HepG2 (cell line): ENCODE results near the gene ERCC6. TPM values are rescaled to one million over a fixed set of nuclear protein-coding genes. Genes with fewer than 3 reads are reported as not detected.

Source experiments
- ATAC-seq: fragments of 200-7000 bp; cut with Tn5 transposase; 3 replicates; pipeline ENCODE4 v1.9.1; 2020; ENCODE audit warnings: mild to moderate bottlenecking, moderate library complexity
- BruUV-seq: library from RNA; stranded (reverse); fragments of 400-500 nt; replicated peaks from 2 replicates; lab custom pipeline; 2021; lab: Mats Ljungman, UMichigan
- CTCF ChIA-PET: fragments of 300-600 bp; formaldehyde crosslinking; extraction: SDS; loops from one replicate; lab custom pipeline; 2021; ENCODE audit warnings: low total read pairs, inconsistent platforms, low intra/inter-chr PET ratio; lab: Yijun Ruan, JAX
- POLR2A ChIA-PET: fragments of 350-600 bp; sonication (Branson Sonifier 250); formaldehyde crosslinking; loops from one replicate; lab custom pipeline; 2020; ENCODE audit warnings: antibody characterized with exemption, inconsistent platforms; lab: Yijun Ruan, JAX
- DNase-seq: peaks from one replicate; pipeline ENCODE4 v3.0.0-alpha.2; 2015; ENCODE audit warnings: low spot score
- FAIRE-seq: peaks from 3 replicates; lab custom pipeline; 2011; peaks lifted over from hg19 to GRCh38; lab: Jason Lieb, UNC
- H2AFZ ChIP-seq: one replicate; pipeline ENCODE4 v1.6.1; 2011; ENCODE audit warnings: low read length, inconsistent platforms
- H3K27ac ChIP-seq: fragments of 300-600 bp; 3 replicates; pipeline ENCODE4 v1.8.0; 2011; ENCODE audit warnings: mixed run types, mild to moderate bottlenecking, mixed read lengths, low read length, inconsistent platforms; ENCODE audit not compliant: insufficient read depth; ENCODE audit errors: extremely low read length
- H3K27me3 ChIP-seq, 2 experiments: fragments of 200-600 bp in 1 of 2; 2 replicates in 1 of 2; 3 replicates in 1 of 2; pipeline versions ENCODE4 v1.6.0 to v1.8.0; 2011; ENCODE audit warnings: low read length in 2 of 2, mild to moderate bottlenecking in 2 of 2, moderate library complexity in 2 of 2, inconsistent platforms in 1 of 2; ENCODE audit not compliant: insufficient read depth in 2 of 2, control insufficient read depth in 1 of 2
- H3K36me3 ChIP-seq, 2 experiments: fragments of 200-600 bp in 1 of 2; replicated peaks in 1 of 2; 2 replicates in 1 of 2; 3 replicates in 1 of 2; pipeline versions ENCODE4 v1.5.1 to v1.8.0; 2011; ENCODE audit warnings: low read length in 2 of 2, inconsistent platforms in 1 of 2; ENCODE audit not compliant: insufficient read depth in 2 of 2, control insufficient read depth in 1 of 2
- H3K4me1 ChIP-seq: 2 replicates; pipeline ENCODE4 v1.5.1; 2012; ENCODE audit warnings: low read length, inconsistent platforms; ENCODE audit not compliant: insufficient read depth
- H3K4me2 ChIP-seq: 2 replicates; pipeline ENCODE4 v1.6.0; 2011; ENCODE audit warnings: low read depth, low read length, inconsistent platforms
- H3K4me3 ChIP-seq, 3 experiments: fragments of 200-600 bp in 1 of 3; sonication (generic), shearing (Covaris generic) in 1 of 3; replicated peaks in 1 of 3; 2 replicates each; pipeline ENCODE4 v1.5.1; 2011 to 2016; ENCODE audit warnings: low read length in 3 of 3, inconsistent platforms in 2 of 3, low read depth in 2 of 3, mild to moderate bottlenecking in 2 of 3, control low read depth in 1 of 3, mixed read lengths in 1 of 3; ENCODE audit not compliant: insufficient read depth in 1 of 3
- H3K79me2 ChIP-seq: one replicate; pipeline ENCODE4 v1.6.1; 2011; ENCODE audit warnings: low read length, inconsistent platforms; ENCODE audit not compliant: insufficient read depth
- H3K9ac ChIP-seq: 2 replicates; pipeline ENCODE4 v1.6.0; 2011; ENCODE audit warnings: mild to moderate bottlenecking, low read depth, low read length, inconsistent platforms; ENCODE audit not compliant: insufficient read depth
- H3K9me3 ChIP-seq: 2 replicates; pipeline ENCODE4 v1.5.1; 2012; ENCODE audit warnings: mild to moderate bottlenecking, low read length
- H4K20me1 ChIP-seq: 2 replicates; pipeline ENCODE4 v1.6.0; 2011; ENCODE audit warnings: inconsistent platforms, mild to moderate bottlenecking, low read length, moderate library complexity; ENCODE audit not compliant: insufficient read depth
- AGO1 ChIP-seq: fragments of 200-400 bp; formaldehyde crosslinking; IDR thresholded peaks from 2 replicates; pipeline ENCODE4 v1.6.1; 2017; ENCODE audit warnings: mild to moderate bottlenecking, low read depth, low read length, moderate library complexity; ENCODE audit not compliant: poor library complexity, severe bottlenecking
- CBX2 ChIP-seq, 2 experiments: fragments of 200-600 bp in 1 of 2; sonication (generic); formaldehyde crosslinking in 1 of 2; IDR thresholded peaks; 2 replicates each; pipeline versions ENCODE4 v1.7.0 to v1.8.1; 2018 to 2022; ENCODE audit warnings: low read depth in 2 of 2, low read length in 1 of 2, mild to moderate bottlenecking in 1 of 2, missing genetic modification reagents in 1 of 2
- HHEX ChIP-seq: IDR thresholded peaks from 2 replicates; pipeline ENCODE4 v1.6.1; 2016; ENCODE audit warnings: control low read depth
- MEIS1 ChIP-seq: sonication (generic); formaldehyde crosslinking; IDR thresholded peaks from 2 replicates; pipeline ENCODE4 v1.9.0; 2021; ENCODE audit warnings: mild to moderate bottlenecking, missing genetic modification reagents, moderate library complexity, borderline replicate concordance
- NCOA5 ChIP-seq: sonication (generic); formaldehyde crosslinking; IDR thresholded peaks from 2 replicates; pipeline ENCODE4 v1.4.0; 2020; ENCODE audit warnings: missing genetic modification reagents
- POLR2AphosphoS5 ChIP-seq: IDR thresholded peaks from 2 replicates; pipeline ENCODE4 v1.6.1; 2012; ENCODE audit warnings: low read depth, low read length
- RAD21 ChIP-seq: fragments of 450-650 bp; formaldehyde crosslinking; IDR thresholded peaks from 2 replicates; pipeline ENCODE4 v1.5.0; 2020; ENCODE audit warnings: mild to moderate bottlenecking
- SMAD9 ChIP-seq: sonication (generic); formaldehyde crosslinking; IDR thresholded peaks from 2 replicates; pipeline ENCODE4 v1.5.1; 2020; ENCODE audit warnings: mild to moderate bottlenecking, missing genetic modification reagents
- ZNF10 ChIP-seq: sonication (generic); formaldehyde crosslinking; IDR thresholded peaks from 2 replicates; pipeline ENCODE4 v1.4.0; 2020; ENCODE audit warnings: mild to moderate bottlenecking, low read depth, missing genetic modification reagents, borderline replicate concordance
- ZNF484 ChIP-seq: sonication (generic); formaldehyde crosslinking; IDR thresholded peaks from 2 replicates; pipeline ENCODE4 v1.5.1; 2020; ENCODE audit warnings: mild to moderate bottlenecking, low read depth, missing genetic modification reagents, borderline replicate concordance
- ZNF549 ChIP-seq: sonication (generic); formaldehyde crosslinking; IDR thresholded peaks from 2 replicates; pipeline ENCODE4 v1.5.0; 2020; ENCODE audit warnings: missing genetic modification reagents
- ZNF619 ChIP-seq: sonication (generic); formaldehyde crosslinking; IDR thresholded peaks from 2 replicates; pipeline ENCODE4 v1.4.0; 2020; ENCODE audit warnings: mild to moderate bottlenecking, missing genetic modification reagents
- ZNF746 ChIP-seq: sonication (generic); formaldehyde crosslinking; IDR thresholded peaks from 2 replicates; pipeline ENCODE4 v1.8.0; 2022; ENCODE audit warnings: mild to moderate bottlenecking, missing genetic modification reagents
- ZNF749 ChIP-seq: sonication (generic); formaldehyde crosslinking; IDR thresholded peaks from 2 replicates; pipeline ENCODE4 v1.8.0; 2022; ENCODE audit warnings: mild to moderate bottlenecking, missing genetic modification reagents, moderate library complexity, borderline replicate concordance
- ZNF761 ChIP-seq: sonication (generic); formaldehyde crosslinking; conservative IDR thresholded peaks from 2 replicates; pipeline ENCODE4 v1.4.0; 2020; ENCODE audit warnings: mild to moderate bottlenecking, missing genetic modification reagents
- ZSCAN21 ChIP-seq: sonication (generic); formaldehyde crosslinking; IDR thresholded peaks from 2 replicates; pipeline ENCODE4 v1.8.0; 2022; ENCODE audit warnings: mild to moderate bottlenecking, missing genetic modification reagents, moderate library complexity, borderline replicate concordance
- WGBS: methylation state at CpG from one replicate; pipeline ENCODE4 v1.1.6; 2017; ENCODE audit warnings: low lambda C conversion rate; 5-methylcytosine and 5-hydroxymethylcytosine counted together
- in situ Hi-C: cut with HindIII; loops from 2 replicates; pipeline ENCODE4 v1.10.0; 2017; ENCODE audit warnings: low pct_unique_long_range_greater_than_20kb; ENCODE audit not compliant: extremely low pct_ligation_motif_present
- intact Hi-C: fragments of 100-400 bp; cut with micrococcal nuclease; formaldehyde crosslinking; loops from one replicate; pipeline ENCODE4 v1.10.0; 2022; ENCODE audit not compliant: unreplicated experiment
- polyA plus RNA-seq, 8 experiments: library from polyadenylated mRNA; depleted of rRNA in 3 of 8; stranded (reverse) in 7 of 8; unstranded in 1 of 8; fragments of >200 nt; fragmentation: Illumina TruSeq in 4 of 8; extraction: Trizol in 4 of 8; gene quantifications; 2 replicates each; pipeline versions ENCODE4 v1.2.1 to v1.2.3, GENCODE V29; 2011 to 2016; ENCODE audit warnings: low read depth in 4 of 8, missing spikeins in 1 of 8, mixed read lengths in 1 of 8; ENCODE audit not compliant: insufficient read depth in 1 of 8
- total RNA-seq, 5 experiments: library from RNA; depleted of rRNA; stranded (reverse); fragments of >200 nt; fragmentation: Illumina TruSeq; extraction: Trizol; gene quantifications; 2 replicates each; pipeline ENCODE4 v1.2.3, GENCODE V29; 2016; ENCODE audit warnings: low read depth in 1 of 5
- TF ChIP-seq, protein P1 (sequence below): sonication (generic); formaldehyde crosslinking; IDR thresholded peaks from 2 replicates; pipeline ENCODE4 v1.5.1; 2020; ENCODE audit warnings: missing genetic modification reagents, mild to moderate bottlenecking, borderline replicate concordance
- TF ChIP-seq, protein P2 (sequence below): sonication (generic); formaldehyde crosslinking; IDR thresholded peaks from 2 replicates; pipeline ENCODE4 v1.5.1; 2020; ENCODE audit warnings: mild to moderate bottlenecking, missing genetic modification reagents, borderline replicate concordance
- TF ChIP-seq, protein P3 (sequence below): sonication (generic); formaldehyde crosslinking; IDR thresholded peaks from 2 replicates; pipeline ENCODE4 v1.4.0; 2020; ENCODE audit warnings: mild to moderate bottlenecking, missing genetic modification reagents, borderline replicate concordance

Gene ERCC6
- total and polyA plus RNA-seq, 2 of the 13 experiments (the other 11 are each of a cell fraction or from before 2014, with no cell fraction given), result 5.1 to 9.8 TPM

DNA sequence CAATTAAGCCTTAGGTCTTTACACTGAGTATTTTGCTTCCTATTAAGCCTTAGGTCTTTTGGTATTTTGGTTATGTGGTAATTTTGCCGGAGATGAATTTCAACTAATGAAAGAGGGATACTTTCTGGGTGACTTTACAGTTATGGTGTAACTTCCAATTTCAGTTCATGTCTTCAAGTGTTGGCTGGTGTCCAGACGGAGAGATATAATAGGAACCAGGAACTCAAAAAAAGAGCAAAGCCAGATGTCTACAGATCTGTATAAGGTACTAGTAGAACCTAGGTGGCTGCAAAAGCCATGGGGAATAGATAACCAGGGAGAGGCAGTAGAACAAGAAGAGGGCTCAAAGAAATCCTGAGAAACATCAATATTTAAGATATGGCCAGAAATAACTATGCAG, 12.3 kb downstream of the ERCC6 start:
- whole genome bisulfite sequencing, result 96% methylated on average over 2 of the region's 2 CpGs
- Histone ChIP-seq H3K27ac (no peak overlapping the region), H3K79me2 (peaks cover 2% of the 10 kb centered on the region), H4K20me1 (no peaks in the 10 kb centered on the region), H3K4me3 (no peak overlapping the region), H3K4me2 (no peak overlapping the region), H3K4me1 (peaks cover 5% of the 10 kb centered on the region; the same call in 1 of the 2 replicates), H3K36me3 (peaks cover 19 to 59% of the 10 kb centered on the region in 2 experiments), H3K9ac (no peak overlapping the region), H3K27me3 (no peaks in the 10 kb centered on the region), H3K9me3 (no peaks in the 10 kb centered on the region), H2AFZ (no peak overlapping the region)
- ATAC-seq (no peak), FAIRE-seq (no peak), DNase-seq (no peak)
- in situ Hi-C loops, result no loop called here
- no TSS peak for BruUV-seq
- TF ChIP-seq CBX2 (IDR thresholded peaks at IDR 0.05; ENCODE audit: low read depth, low read length) (no peak), CBX2 (CRISPR knock-in tag; IDR thresholded peaks at IDR 0.05; ENCODE audit: low read depth) (no peak), ZNF746 (CRISPR knock-in tag) (no peak), MEIS1 (CRISPR knock-in tag) (no peak), RAD21 (no peak), HHEX (CRISPR knock-in tag) (no peak), ZSCAN21 (no peak), ZNF761 (CRISPR knock-in tag) (no peak), ZNF619 (CRISPR knock-in tag) (no peak), AGO1 (no peak), ZNF749 (no peak), ZNF484 (CRISPR knock-in tag) (no peak), ZNF10 (CRISPR knock-in tag) (no peak), NCOA5 (CRISPR knock-in tag) (no peak), POLR2AphosphoS5 (no peak), SMAD9 (no peak), ZNF549 (CRISPR knock-in tag) (no peak)
- TF ChIP-seq, protein P1, sequence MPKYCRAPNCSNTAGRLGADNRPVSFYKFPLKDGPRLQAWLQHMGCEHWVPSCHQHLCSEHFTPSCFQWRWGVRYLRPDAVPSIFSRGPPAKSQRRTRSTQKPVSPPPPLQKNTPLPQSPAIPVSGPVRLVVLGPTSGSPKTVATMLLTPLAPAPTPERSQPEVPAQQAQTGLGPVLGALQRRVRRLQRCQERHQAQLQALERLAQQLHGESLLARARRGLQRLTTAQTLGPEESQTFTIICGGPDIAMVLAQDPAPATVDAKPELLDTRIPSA, result no peak
- TF ChIP-seq, protein P2, sequence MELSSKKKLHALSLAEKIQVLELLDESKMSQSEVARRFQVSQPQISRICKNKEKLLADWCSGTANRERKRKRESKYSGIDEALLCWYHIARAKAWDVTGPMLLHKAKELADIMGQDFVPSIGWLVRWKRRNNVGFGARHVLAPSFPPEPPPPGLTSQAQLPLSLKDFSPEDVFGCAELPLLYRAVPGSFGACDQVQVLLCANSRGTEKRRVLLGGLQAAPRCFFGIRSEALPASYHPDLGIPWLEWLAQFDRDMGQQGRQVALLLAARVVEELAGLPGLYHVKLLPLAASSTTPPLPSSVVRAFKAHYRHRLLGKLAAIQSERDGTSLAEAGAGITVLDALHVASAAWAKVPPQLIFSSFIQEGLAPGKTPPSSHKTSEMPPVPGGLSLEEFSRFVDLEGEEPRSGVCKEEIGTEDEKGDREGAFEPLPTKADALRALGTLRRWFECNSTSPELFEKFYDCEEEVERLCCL, result no peak
- TF ChIP-seq, protein P3, sequence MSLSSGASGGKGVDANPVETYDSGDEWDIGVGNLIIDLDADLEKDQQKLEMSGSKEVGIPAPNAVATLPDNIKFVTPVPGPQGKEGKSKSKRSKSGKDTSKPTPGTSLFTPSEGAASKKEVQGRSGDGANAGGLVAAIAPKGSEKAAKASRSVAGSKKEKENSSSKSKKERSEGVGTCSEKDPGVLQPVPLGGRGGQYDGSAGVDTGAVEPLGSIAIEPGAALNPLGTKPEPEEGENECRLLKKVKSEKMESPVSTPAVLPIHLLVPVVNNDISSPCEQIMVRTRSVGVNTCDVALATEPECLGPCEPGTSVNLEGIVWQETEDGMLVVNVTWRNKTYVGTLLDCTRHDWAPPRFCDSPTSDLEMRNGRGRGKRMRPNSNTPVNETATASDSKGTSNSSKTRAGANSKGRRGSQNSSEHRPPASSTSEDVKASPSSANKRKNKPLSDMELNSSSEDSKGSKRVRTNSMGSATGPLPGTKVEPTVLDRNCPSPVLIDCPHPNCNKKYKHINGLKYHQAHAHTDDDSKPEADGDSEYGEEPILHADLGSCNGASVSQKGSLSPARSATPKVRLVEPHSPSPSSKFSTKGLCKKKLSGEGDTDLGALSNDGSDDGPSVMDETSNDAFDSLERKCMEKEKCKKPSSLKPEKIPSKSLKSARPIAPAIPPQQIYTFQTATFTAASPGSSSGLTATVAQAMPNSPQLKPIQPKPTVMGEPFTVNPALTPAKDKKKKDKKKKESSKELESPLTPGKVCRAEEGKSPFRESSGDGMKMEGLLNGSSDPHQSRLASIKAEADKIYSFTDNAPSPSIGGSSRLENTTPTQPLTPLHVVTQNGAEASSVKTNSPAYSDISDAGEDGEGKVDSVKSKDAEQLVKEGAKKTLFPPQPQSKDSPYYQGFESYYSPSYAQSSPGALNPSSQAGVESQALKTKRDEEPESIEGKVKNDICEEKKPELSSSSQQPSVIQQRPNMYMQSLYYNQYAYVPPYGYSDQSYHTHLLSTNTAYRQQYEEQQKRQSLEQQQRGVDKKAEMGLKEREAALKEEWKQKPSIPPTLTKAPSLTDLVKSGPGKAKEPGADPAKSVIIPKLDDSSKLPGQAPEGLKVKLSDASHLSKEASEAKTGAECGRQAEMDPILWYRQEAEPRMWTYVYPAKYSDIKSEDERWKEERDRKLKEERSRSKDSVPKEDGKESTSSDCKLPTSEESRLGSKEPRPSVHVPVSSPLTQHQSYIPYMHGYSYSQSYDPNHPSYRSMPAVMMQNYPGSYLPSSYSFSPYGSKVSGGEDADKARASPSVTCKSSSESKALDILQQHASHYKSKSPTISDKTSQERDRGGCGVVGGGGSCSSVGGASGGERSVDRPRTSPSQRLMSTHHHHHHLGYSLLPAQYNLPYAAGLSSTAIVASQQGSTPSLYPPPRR (CRISPR knock-in tag), result no peak
- CTCF ChIA-PET, result no interaction called here
- intact Hi-C loops, result no loop called here
- POLR2A ChIA-PET, result no interaction called here
